ENCODE measurements around the gene RAI14. TPM values are rescaled to one million over a fixed set of nuclear protein-coding genes. Genes with fewer than 3 reads are reported as not detected.

The RAI14 gene
- total and polyA plus RNA-seq, 7 experiments from 2014 or later, result 0.32 to 0.98 (median 0.89) TPM; not detected in 4

GRCh38 chr5:34789639-34790038 is 133.5 kb downstream of the RAI14 start:
- Histone ChIP-seq H3K9me3 (ENCODE audit: control insufficient read depth in 2 of 3, low read length in 3 of 3) (no peaks in the 10 kb centered on the region), H3K4me3 (ENCODE audit: low read length) (no peak overlapping the region), H3K4me1 (ENCODE audit: control insufficient read depth in 2 of 2, insufficient read depth in 2 of 2, low read length in 2 of 2) (no peaks in the 10 kb centered on the region), H3K27me3 (ENCODE audit: control insufficient read depth in 2 of 2, insufficient read depth in 2 of 2, low read length in 2 of 2) (no peaks in the 10 kb centered on the region), H3K36me3 (ENCODE audit: control insufficient read depth in 2 of 3, insufficient read depth in 3 of 3, low read length in 3 of 3) (no peaks in the 10 kb centered on the region), H3K27ac (ENCODE audit: low read depth, low read length) (no peak overlapping the region)
- intact Hi-C loops (cut with micrococcal nuclease), result no loop called here
- peaks cover 0 to 14% (median 5%) of the 10 kb centered on the region in 11 donors for H3K9me3 Mint-ChIP-seq
- H3K4me1 Mint-ChIP-seq, result no peaks in the 10 kb centered on the region
- H3K4me3 Mint-ChIP-seq, result no peak overlapping the region
- DNase-seq, result no peak
- H3K27me3 Mint-ChIP-seq, result peaks cover 3 to 22% (median 15%) of the 10 kb centered on the region in 5 donors
- ATAC-seq, result no peak
- ChIA-PET POLR2A (no interaction called here), CTCF (no interaction called here)
- H3K36me3 Mint-ChIP-seq, result peaks cover 0 to 3% (median 0%) of the 10 kb centered on the region in 5 donors
- H3K27ac Mint-ChIP-seq, result no peak overlapping the region

DNA sequence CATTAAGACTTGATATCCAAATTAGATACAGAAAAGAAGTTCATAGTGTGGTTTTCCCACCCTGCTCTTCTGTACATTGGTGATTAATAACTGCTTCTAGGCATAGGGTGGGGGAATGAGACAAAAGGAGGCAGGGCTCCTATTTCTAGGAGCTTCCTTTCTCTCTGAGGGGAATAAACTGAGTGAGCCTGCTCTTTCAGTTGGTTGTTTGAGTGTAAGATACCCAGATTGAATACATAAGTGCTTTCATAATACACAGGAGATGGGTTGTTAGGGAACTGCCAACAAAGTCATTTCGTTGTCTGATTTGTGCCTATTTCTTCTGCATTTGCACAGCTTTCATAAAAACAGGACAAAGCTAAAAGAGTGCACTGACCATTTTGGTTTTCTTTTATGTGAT is 133.9 kb downstream of the RAI14 start:
- no peak overlapping the region for H3K27ac Mint-ChIP-seq
- intact Hi-C loops (cut with micrococcal nuclease), result no loop called here
- Histone ChIP-seq H3K27me3 (ENCODE audit: control insufficient read depth in 2 of 2, insufficient read depth in 2 of 2, low read length in 2 of 2) (no peaks in the 10 kb centered on the region), H3K9me3 (ENCODE audit: control insufficient read depth in 2 of 3, low read length in 3 of 3) (no peaks in the 10 kb centered on the region), H3K4me1 (ENCODE audit: control insufficient read depth in 2 of 2, insufficient read depth in 2 of 2, low read length in 2 of 2) (no peaks in the 10 kb centered on the region), H3K27ac (ENCODE audit: low read depth, low read length) (no peak overlapping the region), H3K4me3 (ENCODE audit: low read length) (no peak overlapping the region), H3K36me3 (ENCODE audit: control insufficient read depth in 2 of 3, insufficient read depth in 3 of 3, low read length in 3 of 3) (no peaks in the 10 kb centered on the region)
- ChIA-PET CTCF (no interaction called here), POLR2A (no interaction called here)
- no peak for DNase-seq
- H3K9me3 Mint-ChIP-seq, result peaks cover 0 to 14% (median 5%) of the 10 kb centered on the region in 11 donors
- peaks cover 0 to 3% (median 0%) of the 10 kb centered on the region in 5 donors for H3K36me3 Mint-ChIP-seq
- H3K4me1 Mint-ChIP-seq, result no peaks in the 10 kb centered on the region
- ATAC-seq, result no peak
- no peak overlapping the region for H3K4me3 Mint-ChIP-seq
- H3K27me3 Mint-ChIP-seq, result peaks cover 3 to 22% (median 15%) of the 10 kb centered on the region in 5 donors

DNA sequence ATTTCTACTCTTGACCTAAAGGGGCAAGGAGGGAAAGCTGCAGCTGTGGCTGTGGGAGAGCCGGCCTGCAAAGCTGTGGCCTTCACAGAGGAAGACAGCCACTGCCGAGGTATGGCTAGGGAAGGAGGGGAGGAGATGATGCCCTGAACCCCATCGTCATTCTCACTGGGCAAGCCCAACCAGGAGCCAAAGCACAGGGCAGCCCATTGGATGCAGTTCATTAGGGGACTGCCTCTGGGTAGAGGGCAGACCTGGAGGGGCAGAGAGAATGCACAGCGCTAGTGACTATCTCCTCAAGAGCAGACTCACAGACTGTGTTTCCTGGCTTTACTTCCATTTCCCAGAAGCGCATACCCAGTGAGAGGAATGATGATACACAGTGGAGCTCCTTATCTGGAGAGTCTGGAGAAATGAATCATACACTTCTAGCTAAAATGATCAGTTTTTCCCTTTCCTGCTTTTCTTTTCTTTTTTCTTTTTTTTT is 135.7 kb downstream of the RAI14 start:
- H3K4me3 ChIP-seq (ENCODE audit: low read length), result no peak overlapping the region
- Mint-ChIP-seq H3K27ac (no peak overlapping the region), H3K36me3 (no peaks in the 10 kb centered on the region), H3K4me3 (no peak overlapping the region), H3K27me3 (peaks cover 3 to 22% (median 15%) of the 10 kb centered on the region in 5 donors), H3K4me1 (no peaks in the 10 kb centered on the region), H3K9me3 (peaks cover 0 to 11% (median 5%) of the 10 kb centered on the region in 11 donors)
- H3K4me1 ChIP-seq (ENCODE audit: control insufficient read depth in 2 of 2, insufficient read depth in 2 of 2, low read length in 2 of 2), result no peaks in the 10 kb centered on the region
- intact Hi-C loops (cut with micrococcal nuclease), result no loop called here
- ATAC-seq, result no peak
- DNase-seq, result no peak
- no peaks in the 10 kb centered on the region for H3K36me3 ChIP-seq (ENCODE audit: control insufficient read depth in 2 of 3, insufficient read depth in 3 of 3, low read length in 3 of 3)
- ChIA-PET POLR2A (no interaction called here), CTCF (no interaction called here)
- no peaks in the 10 kb centered on the region for H3K9me3 ChIP-seq (ENCODE audit: control insufficient read depth in 2 of 3, low read length in 3 of 3)
- no peak overlapping the region for H3K27ac ChIP-seq (ENCODE audit: low read depth, low read length)
- no peaks in the 10 kb centered on the region for H3K27me3 ChIP-seq (ENCODE audit: control insufficient read depth in 2 of 2, insufficient read depth in 2 of 2, low read length in 2 of 2)

- ATAC-seq (no peak), DNase-seq (no peak)
- Mint-ChIP-seq H3K27me3 (peaks cover 0 to 6% (median 0%) of the 10 kb centered on the region in 5 donors), H3K36me3 (no peaks in the 10 kb centered on the region), H3K27ac (no peak overlapping the region), H3K4me3 (no peak overlapping the region), H3K9me3 (peaks cover 0 to 1% (median 0%) of the 10 kb centered on the region in 11 donors), H3K4me1 (no peaks in the 10 kb centered on the region)
- POLR2A ChIA-PET, result no interaction called here
- H3K27me3 ChIP-seq (ENCODE audit: control insufficient read depth in 2 of 2, insufficient read depth in 2 of 2, low read length in 2 of 2), result no peaks in the 10 kb centered on the region
- H3K9me3 ChIP-seq (ENCODE audit: control insufficient read depth in 2 of 3, low read length in 3 of 3), result no peaks in the 10 kb centered on the region
- H3K27ac ChIP-seq (ENCODE audit: low read depth, low read length), result no peak overlapping the region
- H3K4me1 ChIP-seq (ENCODE audit: control insufficient read depth in 2 of 2, insufficient read depth in 2 of 2, low read length in 2 of 2), result no peaks in the 10 kb centered on the region
- no peaks in the 10 kb centered on the region for H3K36me3 ChIP-seq (ENCODE audit: control insufficient read depth in 2 of 3, insufficient read depth in 3 of 3, low read length in 3 of 3)
- intact Hi-C loops (cut with micrococcal nuclease), result no loop called here
- CTCF ChIA-PET, result no interaction called here
- H3K4me3 ChIP-seq (ENCODE audit: low read length), result no peak overlapping the region
These were observed 146.9 kb downstream of the RAI14 start for GRCh38 chr5:34802834-34803563.

- ATAC-seq (no peak), DNase-seq (no peak)
- Mint-ChIP-seq H3K27me3 (peaks cover 0 to 6% (median 0%) of the 10 kb centered on the region in 5 donors), H3K36me3 (no peaks in the 10 kb centered on the region), H3K4me3 (no peak overlapping the region), H3K27ac (no peak overlapping the region), H3K9me3 (peaks cover 0 to 1% (median 0%) of the 10 kb centered on the region in 11 donors), H3K4me1 (no peaks in the 10 kb centered on the region)
- intact Hi-C loops (cut with micrococcal nuclease), result no loop called here
- no peak overlapping the region for H3K4me3 ChIP-seq (ENCODE audit: low read length)
- no peaks in the 10 kb centered on the region for H3K36me3 ChIP-seq (ENCODE audit: control insufficient read depth in 2 of 3, insufficient read depth in 3 of 3, low read length in 3 of 3)
- H3K27me3 ChIP-seq (ENCODE audit: control insufficient read depth in 2 of 2, insufficient read depth in 2 of 2, low read length in 2 of 2), result no peaks in the 10 kb centered on the region
- ChIA-PET POLR2A (no interaction called here), CTCF (no interaction called here)
- no peak overlapping the region for H3K27ac ChIP-seq (ENCODE audit: low read depth, low read length)
- H3K4me1 ChIP-seq (ENCODE audit: control insufficient read depth in 2 of 2, insufficient read depth in 2 of 2, low read length in 2 of 2), result no peaks in the 10 kb centered on the region
- no peaks in the 10 kb centered on the region for H3K9me3 ChIP-seq (ENCODE audit: control insufficient read depth in 2 of 3, low read length in 3 of 3)
These were observed 148.0 kb downstream of the RAI14 start for GRCh38 chr5:34803974-34804732.

DNA sequence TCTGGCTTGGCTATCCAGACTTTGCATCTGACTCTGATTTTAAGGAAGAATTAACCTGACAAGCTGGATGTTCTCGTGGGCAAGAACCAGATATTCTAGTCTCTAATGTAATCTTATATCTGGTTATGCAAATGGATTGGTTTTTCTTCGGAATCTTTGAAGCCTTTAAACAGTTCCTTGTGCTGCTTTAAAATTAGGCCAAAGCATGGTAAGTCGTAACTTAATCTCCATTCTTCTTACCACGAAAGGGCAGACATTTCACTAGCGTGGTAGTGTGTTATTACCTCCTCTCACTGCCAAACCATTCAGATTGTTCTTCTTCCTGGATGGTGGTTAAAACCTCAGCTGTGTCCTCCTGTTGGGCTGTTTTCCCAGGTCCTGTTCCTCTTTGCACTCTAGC is 148.8 kb downstream of the RAI14 start:
- Histone ChIP-seq H3K27ac (ENCODE audit: low read depth, low read length) (no peak overlapping the region), H3K36me3 (ENCODE audit: control insufficient read depth in 2 of 3, insufficient read depth in 3 of 3, low read length in 3 of 3) (no peaks in the 10 kb centered on the region), H3K4me3 (ENCODE audit: low read length) (no peak overlapping the region), H3K27me3 (ENCODE audit: control insufficient read depth in 2 of 2, insufficient read depth in 2 of 2, low read length in 2 of 2) (no peaks in the 10 kb centered on the region), H3K4me1 (ENCODE audit: control insufficient read depth in 2 of 2, insufficient read depth in 2 of 2, low read length in 2 of 2) (no peaks in the 10 kb centered on the region), H3K9me3 (ENCODE audit: control insufficient read depth in 2 of 3, low read length in 3 of 3) (no peaks in the 10 kb centered on the region)
- H3K36me3 Mint-ChIP-seq, result no peaks in the 10 kb centered on the region
- peaks cover 0 to 6% (median 0%) of the 10 kb centered on the region in 5 donors for H3K27me3 Mint-ChIP-seq
- DNase-seq (no peak), ATAC-seq (no peak)
- H3K9me3 Mint-ChIP-seq, result peaks cover 0 to 1% (median 0%) of the 10 kb centered on the region in 11 donors
- H3K27ac Mint-ChIP-seq, result no peak overlapping the region
- ChIA-PET POLR2A (no interaction called here), CTCF (no interaction called here)
- no peaks in the 10 kb centered on the region for H3K4me1 Mint-ChIP-seq
- no peak overlapping the region for H3K4me3 Mint-ChIP-seq
- intact Hi-C loops (cut with micrococcal nuclease), result no loop called here
